NB4 (cell line): Measurements from ENCODE around the gene TRIO.

Experiments used
- CTCF ChIP-seq: IDR thresholded peaks from one replicate; pipeline ENCODE4 v1.5.1; 2012; ENCODE audit warnings: low read depth, low read length
- MYC ChIP-seq: IDR thresholded peaks from 2 replicates; pipeline ENCODE4 v1.6.1; 2011; ENCODE audit warnings: low read depth, low read length
- POLR2A ChIP-seq: IDR thresholded peaks from 2 replicates; pipeline ENCODE4 v1.6.1; 2011; ENCODE audit warnings: mild to moderate bottlenecking; ENCODE audit not compliant: insufficient read length; ENCODE audit errors: extremely low read depth
- TF ChIP-seq, protein P1 (sequence below): IDR thresholded peaks from 2 replicates; pipeline ENCODE4 v1.6.1; 2011; ENCODE audit warnings: low read depth, low read length

- TF ChIP-seq POLR2A (no peak), CTCF (no peak), MYC (no peak)
- TF ChIP-seq, protein P1, sequence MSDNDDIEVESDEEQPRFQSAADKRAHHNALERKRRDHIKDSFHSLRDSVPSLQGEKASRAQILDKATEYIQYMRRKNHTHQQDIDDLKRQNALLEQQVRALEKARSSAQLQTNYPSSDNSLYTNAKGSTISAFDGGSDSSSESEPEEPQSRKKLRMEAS: no peak
Observed at GRCh38 chr5:14143546-14143840, 351 bp downstream of the TRIO start.
